ENCODE data around the gene TKT. TPM values are rescaled to one million over a fixed set of nuclear protein-coding genes. Genes with fewer than 3 reads are reported as not detected.

The TKT gene
- total RNA-seq, 2 experiments from 2014 or later = 397 to 417 TPM

DNA sequence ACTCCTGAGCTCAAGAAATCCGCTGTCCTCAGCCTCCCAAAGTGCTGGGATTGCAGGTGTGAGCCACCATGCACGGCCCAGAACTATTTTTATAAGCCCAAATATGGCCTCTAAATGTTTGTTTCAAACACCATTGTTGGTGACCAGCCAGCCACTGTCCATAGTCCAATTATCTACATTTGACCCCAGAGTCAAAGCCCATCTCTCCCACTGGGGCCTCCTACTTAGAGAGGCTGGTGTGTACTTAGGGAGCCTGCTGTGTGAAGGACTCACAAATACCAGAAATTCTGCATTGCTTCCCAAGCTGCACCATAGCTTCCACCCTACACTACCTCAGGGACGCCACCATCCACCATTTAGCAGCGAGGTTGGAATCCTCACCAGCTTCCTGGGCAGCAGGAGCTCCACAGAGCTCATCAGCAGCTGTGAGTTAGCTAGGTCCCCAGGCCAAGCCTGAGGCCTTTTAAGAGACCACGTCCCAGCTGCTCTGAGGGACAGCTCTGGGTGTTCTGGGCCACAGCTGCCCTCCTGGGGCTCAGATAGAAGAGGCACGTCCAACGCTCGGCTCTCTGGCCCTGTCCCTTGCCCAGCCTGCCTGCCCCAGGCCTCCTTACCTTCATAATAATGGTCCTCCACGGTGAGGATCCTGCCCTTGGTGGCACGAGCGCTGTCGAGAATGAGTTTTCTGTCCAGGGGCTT, 29.5 kb downstream of the TKT start:
- ATAC-seq (no peak), DNase-seq (no peak)
- H3K4me3 Mint-ChIP-seq = no peak overlapping the region
- POLR2A ChIA-PET = no interaction called here
- H3K27ac Mint-ChIP-seq = no peak overlapping the region
- H3K36me3 Mint-ChIP-seq (ENCODE audit: low read depth) = peaks cover 39% of the 10 kb centered on the region
- no peaks in the 10 kb centered on the region for H3K4me1 Mint-ChIP-seq (ENCODE audit: low read depth)
- intact Hi-C loops (cut with micrococcal nuclease) = no loop called here
- H3K27me3 Mint-ChIP-seq = no peaks in the 10 kb centered on the region
- H3K9me3 Mint-ChIP-seq = no peaks in the 10 kb centered on the region
- CTCF ChIA-PET = no interaction called here
- TF ChIP-seq, protein P1, sequence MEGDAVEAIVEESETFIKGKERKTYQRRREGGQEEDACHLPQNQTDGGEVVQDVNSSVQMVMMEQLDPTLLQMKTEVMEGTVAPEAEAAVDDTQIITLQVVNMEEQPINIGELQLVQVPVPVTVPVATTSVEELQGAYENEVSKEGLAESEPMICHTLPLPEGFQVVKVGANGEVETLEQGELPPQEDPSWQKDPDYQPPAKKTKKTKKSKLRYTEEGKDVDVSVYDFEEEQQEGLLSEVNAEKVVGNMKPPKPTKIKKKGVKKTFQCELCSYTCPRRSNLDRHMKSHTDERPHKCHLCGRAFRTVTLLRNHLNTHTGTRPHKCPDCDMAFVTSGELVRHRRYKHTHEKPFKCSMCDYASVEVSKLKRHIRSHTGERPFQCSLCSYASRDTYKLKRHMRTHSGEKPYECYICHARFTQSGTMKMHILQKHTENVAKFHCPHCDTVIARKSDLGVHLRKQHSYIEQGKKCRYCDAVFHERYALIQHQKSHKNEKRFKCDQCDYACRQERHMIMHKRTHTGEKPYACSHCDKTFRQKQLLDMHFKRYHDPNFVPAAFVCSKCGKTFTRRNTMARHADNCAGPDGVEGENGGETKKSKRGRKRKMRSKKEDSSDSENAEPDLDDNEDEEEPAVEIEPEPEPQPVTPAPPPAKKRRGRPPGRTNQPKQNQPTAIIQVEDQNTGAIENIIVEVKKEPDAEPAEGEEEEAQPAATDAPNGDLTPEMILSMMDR (IDR thresholded peaks at IDR 0.05) = no peak

DNA sequence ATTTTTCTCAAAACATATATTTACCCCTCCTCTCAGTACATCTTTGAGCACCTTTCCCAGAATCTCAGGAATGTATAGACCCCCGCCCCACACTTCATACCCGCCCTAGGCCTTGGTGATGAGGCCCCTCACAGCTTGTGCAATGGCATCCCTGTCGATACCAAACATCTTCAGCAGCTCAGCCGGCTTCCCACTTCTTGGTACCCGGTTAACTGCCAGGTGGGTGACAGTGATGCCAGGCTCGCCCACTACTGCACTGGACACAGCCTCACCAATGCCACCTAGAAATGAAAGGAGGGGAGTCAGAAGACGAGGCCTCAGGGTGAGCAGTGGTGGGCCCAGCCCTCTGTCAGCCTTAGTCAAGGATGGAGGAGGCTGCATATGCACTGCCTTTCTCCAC, 30.2 kb downstream of the TKT start:
- TF ChIP-seq, protein P1 (IDR thresholded peaks at IDR 0.05) = no peak
- Mint-ChIP-seq H3K4me3 (no peak overlapping the region), H3K27ac (no peak overlapping the region), H3K27me3 (no peaks in the 10 kb centered on the region), H3K36me3 (ENCODE audit: low read depth) (peaks cover 39% of the 10 kb centered on the region), H3K4me1 (ENCODE audit: low read depth) (no peaks in the 10 kb centered on the region), H3K9me3 (no peaks in the 10 kb centered on the region)
- CTCF ChIA-PET = no interaction called here
- intact Hi-C loops (cut with micrococcal nuclease) = no loop called here
- no peak for DNase-seq
- POLR2A ChIA-PET = no interaction called here
- ATAC-seq = no peak

DNA sequence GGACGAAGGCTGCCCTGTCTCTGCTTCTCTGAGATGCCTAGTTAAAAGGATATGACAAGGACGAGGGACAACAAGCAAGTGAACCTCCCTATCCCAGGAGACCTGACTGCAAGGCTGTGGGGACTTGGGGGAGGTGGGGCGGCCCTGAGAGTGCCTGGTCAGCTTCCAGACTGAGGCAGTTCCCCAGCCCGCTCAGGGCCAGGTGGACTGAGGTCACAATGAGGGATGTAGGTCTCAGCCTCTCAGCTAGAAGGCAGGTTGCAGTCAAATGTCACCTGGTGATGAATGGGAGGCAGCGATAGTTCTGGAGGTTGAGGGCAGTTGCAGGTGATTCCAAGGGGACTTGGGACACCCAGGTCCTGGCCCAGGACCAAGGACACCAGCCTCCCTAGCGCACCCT, 30.6 kb downstream of the TKT start:
- DNase-seq = no peak
- TF ChIP-seq, protein P1 (IDR thresholded peaks at IDR 0.05) = no peak
- POLR2A ChIA-PET = no interaction called here
- CTCF ChIA-PET = interaction anchor here (0.8 kb wide), 1 partner anchor 29 kb away, joined by 3 read pairs; no protein-coding TSS in a partner anchor
- Mint-ChIP-seq H3K9me3 (no peaks in the 10 kb centered on the region), H3K36me3 (ENCODE audit: low read depth) (peaks cover 39% of the 10 kb centered on the region), H3K27ac (no peak overlapping the region), H3K27me3 (no peaks in the 10 kb centered on the region), H3K4me1 (ENCODE audit: low read depth) (no peaks in the 10 kb centered on the region), H3K4me3 (no peak overlapping the region)
- ATAC-seq = no peak
- intact Hi-C loops (cut with micrococcal nuclease) = no loop called here

DNA sequence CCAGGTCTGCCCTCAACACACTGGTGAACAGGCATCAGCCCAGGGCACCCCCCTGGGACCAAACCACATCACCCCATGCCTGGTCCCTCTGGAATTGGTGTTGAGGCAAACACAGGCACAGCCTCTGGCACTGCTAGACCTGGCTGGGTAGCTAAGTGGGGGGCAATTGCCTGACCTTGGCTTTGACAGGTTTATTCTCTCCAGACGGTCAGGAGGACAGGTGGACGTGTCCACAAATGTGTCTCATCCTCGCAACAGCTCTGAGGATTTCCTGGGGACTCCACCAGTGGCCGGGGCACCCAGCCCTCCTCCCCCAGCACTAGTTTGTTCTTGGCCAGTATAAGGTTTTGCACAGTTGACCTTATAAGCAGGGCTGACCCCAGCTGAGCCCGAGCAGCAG, 31.3 kb downstream of the TKT start:
- H3K27ac Mint-ChIP-seq = no peak overlapping the region
- DNase-seq = no peak
- ATAC-seq = no peak
- CTCF ChIA-PET = interaction anchor here (0.8 kb wide), 1 partner anchor 28 kb away, joined by 3 read pairs; no protein-coding TSS in a partner anchor
- no peak overlapping the region for H3K4me3 Mint-ChIP-seq
- no peaks in the 10 kb centered on the region for H3K9me3 Mint-ChIP-seq
- intact Hi-C loops (cut with micrococcal nuclease) = no loop called here
- TF ChIP-seq, protein P1 (IDR thresholded peaks at IDR 0.05) = no peak
- peaks cover 39% of the 10 kb centered on the region for H3K36me3 Mint-ChIP-seq (ENCODE audit: low read depth)
- H3K4me1 Mint-ChIP-seq (ENCODE audit: low read depth) = peaks cover 4% of the 10 kb centered on the region
- POLR2A ChIA-PET = no interaction called here
- no peaks in the 10 kb centered on the region for H3K27me3 Mint-ChIP-seq

DNA sequence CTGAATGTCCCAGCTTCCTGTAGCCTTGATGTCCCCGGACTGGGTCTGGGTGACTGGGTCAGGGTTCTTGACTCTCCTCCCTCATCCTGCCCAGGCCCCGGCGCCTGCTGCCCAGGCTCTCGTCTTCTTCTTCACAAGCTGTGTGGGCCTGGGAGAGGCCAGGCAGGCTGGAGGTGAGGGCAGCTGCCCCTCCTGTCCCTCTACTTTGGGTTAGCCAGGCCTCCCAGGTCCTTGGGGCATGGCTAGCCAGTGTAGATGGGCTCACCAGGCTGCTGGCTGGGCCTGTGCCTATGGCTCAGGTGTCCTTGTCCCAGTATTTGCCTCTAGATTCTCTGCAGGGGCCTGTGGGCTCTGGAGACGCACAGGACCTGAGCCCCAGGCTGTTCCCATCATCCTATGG, 31.8 kb downstream of the TKT start:
- POLR2A ChIA-PET = no interaction called here
- H3K27ac Mint-ChIP-seq = no peak overlapping the region
- intact Hi-C loops (cut with micrococcal nuclease) = no loop called here

More for the DNA sequence above, 31.8 kb downstream of the TKT start:
- ATAC-seq = no peak
- no peaks in the 10 kb centered on the region for H3K9me3 Mint-ChIP-seq
- H3K4me3 Mint-ChIP-seq = no peak overlapping the region
- CTCF ChIA-PET = no interaction called here
- no peak for DNase-seq
- H3K27me3 Mint-ChIP-seq = no peaks in the 10 kb centered on the region
- H3K4me1 Mint-ChIP-seq (ENCODE audit: low read depth) = peaks cover 4% of the 10 kb centered on the region
- H3K36me3 Mint-ChIP-seq (ENCODE audit: low read depth) = peaks cover 36% of the 10 kb centered on the region
- TF ChIP-seq, protein P1 (IDR thresholded peaks at IDR 0.05) = no peak
